ENCODE measurements around the gene SAP30BP. TPM values are rescaled to one million over a fixed set of nuclear protein-coding genes. Genes with fewer than 3 reads are reported as not detected.

SAP30BP gene
- total and polyA plus RNA-seq, 2 of the 13 experiments (the other 11 are each of a cell fraction or from before 2014, with no cell fraction given): 67.7 to 99.4 TPM

DNA sequence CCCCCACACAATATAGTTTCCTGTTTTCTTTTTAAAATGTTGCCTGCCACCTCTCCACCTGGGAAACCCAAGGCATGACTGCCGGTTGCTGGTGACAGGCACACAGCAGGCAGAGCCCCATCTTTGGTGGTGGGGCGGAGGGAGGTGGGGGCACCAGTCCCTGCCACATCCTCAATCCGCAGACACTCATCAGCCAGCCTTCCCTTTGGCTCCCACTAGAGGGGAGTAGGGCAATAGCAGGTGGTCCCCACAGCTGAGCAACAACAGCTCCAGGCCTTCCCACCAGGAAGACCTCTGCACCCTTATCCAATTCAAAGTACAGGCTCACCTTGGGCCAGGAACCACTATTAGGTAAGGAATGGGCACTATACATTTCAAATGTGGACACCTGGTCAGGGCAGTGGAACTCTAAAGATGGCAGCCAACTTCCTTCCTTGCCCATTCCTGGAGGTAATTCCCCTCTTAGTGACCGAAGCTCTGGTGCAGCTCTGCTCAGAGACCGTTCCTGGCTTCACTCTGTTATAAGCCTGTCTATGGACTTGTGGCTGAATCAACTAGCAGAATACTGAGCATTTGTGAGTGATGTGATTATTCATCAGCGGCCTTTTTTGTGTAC lies 14.1 kb upstream of the SAP30BP start (continued):
- TF ChIP-seq, protein P1, sequence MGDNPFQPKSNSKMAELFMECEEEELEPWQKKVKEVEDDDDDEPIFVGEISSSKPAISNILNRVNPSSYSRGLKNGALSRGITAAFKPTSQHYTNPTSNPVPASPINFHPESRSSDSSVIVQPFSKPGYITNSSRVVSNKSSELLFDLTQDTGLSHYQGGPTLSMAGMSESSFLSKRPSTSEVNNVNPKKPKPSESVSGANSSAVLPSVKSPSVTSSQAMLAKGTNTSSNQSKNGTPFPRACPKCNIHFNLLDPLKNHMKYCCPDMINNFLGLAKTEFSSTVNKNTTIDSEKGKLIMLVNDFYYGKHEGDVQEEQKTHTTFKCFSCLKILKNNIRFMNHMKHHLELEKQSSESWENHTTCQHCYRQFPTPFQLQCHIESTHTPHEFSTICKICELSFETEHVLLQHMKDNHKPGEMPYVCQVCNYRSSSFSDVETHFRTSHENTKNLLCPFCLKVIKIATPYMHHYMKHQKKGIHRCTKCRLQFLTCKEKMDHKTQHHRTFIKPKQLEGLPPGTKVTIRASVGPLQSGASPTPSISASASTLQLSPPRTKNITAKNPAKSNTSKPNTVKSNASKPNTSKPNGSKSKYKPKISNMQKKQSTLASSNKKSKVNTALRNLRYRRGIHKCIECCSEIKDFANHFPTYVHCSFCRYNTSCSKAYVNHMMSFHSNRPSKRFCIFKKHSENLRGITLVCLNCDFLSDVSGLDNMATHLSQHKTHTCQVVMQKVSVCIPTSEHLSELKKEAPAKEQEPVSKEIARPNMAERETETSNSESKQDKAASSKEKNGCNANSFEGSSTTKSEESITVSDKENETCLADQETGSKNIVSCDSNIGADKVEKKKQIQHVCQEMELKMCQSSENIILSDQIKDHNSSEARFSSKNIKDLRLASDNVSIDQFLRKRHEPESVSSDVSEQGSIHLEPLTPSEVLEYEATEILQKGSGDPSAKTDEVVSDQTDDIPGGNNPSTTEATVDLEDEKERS (CRISPR knock-in tag; IDR thresholded peaks at IDR 0.05): no peak
- TF ChIP-seq GABPA (IDR thresholded peaks at IDR 0.05; ENCODE audit: low read depth, low read length): no peak
- TF ChIP-seq GABPA (CRISPR knock-in tag; IDR thresholded peaks at IDR 0.05; ENCODE audit: low read depth): no peak
- TF ChIP-seq, protein P2, sequence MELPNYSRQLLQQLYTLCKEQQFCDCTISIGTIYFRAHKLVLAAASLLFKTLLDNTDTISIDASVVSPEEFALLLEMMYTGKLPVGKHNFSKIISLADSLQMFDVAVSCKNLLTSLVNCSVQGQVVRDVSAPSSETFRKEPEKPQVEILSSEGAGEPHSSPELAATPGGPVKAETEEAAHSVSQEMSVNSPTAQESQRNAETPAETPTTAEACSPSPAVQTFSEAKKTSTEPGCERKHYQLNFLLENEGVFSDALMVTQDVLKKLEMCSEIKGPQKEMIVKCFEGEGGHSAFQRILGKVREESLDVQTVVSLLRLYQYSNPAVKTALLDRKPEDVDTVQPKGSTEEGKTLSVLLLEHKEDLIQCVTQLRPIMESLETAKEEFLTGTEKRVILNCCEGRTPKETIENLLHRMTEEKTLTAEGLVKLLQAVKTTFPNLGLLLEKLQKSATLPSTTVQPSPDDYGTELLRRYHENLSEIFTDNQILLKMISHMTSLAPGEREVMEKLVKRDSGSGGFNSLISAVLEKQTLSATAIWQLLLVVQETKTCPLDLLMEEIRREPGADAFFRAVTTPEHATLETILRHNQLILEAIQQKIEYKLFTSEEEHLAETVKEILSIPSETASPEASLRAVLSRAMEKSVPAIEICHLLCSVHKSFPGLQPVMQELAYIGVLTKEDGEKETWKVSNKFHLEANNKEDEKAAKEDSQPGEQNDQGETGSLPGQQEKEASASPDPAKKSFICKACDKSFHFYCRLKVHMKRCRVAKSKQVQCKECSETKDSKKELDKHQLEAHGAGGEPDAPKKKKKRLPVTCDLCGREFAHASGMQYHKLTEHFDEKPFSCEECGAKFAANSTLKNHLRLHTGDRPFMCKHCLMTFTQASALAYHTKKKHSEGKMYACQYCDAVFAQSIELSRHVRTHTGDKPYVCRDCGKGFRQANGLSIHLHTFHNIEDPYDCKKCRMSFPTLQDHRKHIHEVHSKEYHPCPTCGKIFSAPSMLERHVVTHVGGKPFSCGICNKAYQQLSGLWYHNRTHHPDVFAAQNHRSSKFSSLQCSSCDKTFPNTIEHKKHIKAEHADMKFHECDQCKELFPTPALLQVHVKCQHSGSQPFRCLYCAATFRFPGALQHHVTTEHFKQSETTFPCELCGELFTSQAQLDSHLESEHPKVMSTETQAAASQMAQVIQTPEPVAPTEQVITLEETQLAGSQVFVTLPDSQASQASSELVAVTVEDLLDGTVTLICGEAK (IDR thresholded peaks at IDR 0.05): no peak
- TF ChIP-seq, protein P2 (CRISPR knock-in tag; IDR thresholded peaks at IDR 0.05): no peak
- TF ChIP-seq, protein P3, sequence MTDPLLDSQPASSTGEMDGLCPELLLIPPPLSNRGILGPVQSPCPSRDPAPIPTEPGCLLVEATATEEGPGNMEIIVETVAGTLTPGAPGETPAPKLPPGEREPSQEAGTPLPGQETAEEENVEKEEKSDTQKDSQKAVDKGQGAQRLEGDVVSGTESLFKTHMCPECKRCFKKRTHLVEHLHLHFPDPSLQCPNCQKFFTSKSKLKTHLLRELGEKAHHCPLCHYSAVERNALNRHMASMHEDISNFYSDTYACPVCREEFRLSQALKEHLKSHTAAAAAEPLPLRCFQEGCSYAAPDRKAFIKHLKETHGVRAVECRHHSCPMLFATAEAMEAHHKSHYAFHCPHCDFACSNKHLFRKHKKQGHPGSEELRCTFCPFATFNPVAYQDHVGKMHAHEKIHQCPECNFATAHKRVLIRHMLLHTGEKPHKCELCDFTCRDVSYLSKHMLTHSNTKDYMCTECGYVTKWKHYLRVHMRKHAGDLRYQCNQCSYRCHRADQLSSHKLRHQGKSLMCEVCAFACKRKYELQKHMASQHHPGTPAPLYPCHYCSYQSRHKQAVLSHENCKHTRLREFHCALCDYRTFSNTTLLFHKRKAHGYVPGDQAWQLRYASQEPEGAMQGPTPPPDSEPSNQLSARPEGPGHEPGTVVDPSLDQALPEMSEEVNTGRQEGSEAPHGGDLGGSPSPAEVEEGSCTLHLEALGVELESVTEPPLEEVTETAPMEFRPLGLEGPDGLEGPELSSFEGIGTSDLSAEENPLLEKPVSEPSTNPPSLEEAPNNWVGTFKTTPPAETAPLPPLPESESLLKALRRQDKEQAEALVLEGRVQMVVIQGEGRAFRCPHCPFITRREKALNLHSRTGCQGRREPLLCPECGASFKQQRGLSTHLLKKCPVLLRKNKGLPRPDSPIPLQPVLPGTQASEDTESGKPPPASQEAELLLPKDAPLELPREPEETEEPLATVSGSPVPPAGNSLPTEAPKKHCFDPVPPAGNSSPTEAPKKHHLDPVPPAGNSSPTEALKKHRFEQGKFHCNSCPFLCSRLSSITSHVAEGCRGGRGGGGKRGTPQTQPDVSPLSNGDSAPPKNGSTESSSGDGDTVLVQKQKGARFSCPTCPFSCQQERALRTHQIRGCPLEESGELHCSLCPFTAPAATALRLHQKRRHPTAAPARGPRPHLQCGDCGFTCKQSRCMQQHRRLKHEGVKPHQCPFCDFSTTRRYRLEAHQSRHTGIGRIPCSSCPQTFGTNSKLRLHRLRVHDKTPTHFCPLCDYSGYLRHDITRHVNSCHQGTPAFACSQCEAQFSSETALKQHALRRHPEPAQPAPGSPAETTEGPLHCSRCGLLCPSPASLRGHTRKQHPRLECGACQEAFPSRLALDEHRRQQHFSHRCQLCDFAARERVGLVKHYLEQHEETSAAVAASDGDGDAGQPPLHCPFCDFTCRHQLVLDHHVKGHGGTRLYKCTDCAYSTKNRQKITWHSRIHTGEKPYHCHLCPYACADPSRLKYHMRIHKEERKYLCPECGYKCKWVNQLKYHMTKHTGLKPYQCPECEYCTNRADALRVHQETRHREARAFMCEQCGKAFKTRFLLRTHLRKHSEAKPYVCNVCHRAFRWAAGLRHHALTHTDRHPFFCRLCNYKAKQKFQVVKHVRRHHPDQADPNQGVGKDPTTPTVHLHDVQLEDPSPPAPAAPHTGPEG (CRISPR knock-in tag; IDR thresholded peaks at IDR 0.05): no peak
- no peak for TF ChIP-seq NAIF1 (CRISPR knock-in tag; IDR thresholded peaks at IDR 0.05; ENCODE audit: borderline replicate concordance)
- TF ChIP-seq, protein P4, sequence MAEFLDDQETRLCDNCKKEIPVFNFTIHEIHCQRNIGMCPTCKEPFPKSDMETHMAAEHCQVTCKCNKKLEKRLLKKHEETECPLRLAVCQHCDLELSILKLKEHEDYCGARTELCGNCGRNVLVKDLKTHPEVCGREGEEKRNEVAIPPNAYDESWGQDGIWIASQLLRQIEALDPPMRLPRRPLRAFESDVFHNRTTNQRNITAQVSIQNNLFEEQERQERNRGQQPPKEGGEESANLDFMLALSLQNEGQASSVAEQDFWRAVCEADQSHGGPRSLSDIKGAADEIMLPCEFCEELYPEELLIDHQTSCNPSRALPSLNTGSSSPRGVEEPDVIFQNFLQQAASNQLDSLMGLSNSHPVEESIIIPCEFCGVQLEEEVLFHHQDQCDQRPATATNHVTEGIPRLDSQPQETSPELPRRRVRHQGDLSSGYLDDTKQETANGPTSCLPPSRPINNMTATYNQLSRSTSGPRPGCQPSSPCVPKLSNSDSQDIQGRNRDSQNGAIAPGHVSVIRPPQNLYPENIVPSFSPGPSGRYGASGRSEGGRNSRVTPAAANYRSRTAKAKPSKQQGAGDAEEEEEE (CRISPR knock-in tag; IDR thresholded peaks at IDR 0.05; ENCODE audit: borderline replicate concordance): no peak
- no peak for TF ChIP-seq ZNF629 (CRISPR knock-in tag; conservative IDR thresholded peaks at IDR 0.05)
